Body of pancreas (tissue), 4 donors: ENCODE results near the gene TENM3.

Experiments
- CTCF ChIP-seq, 7 experiments: fragments of 450-650 bp in 4 of 7; fragments of 200-600 bp in 3 of 7; sonication (generic) in 3 of 7; IDR thresholded peaks; one replicate each; pipeline ENCODE4 v1.5.1; 2016 to 2019; ENCODE audit warnings: antibody characterized with exemption in 7 of 7
- POLR2A ChIP-seq, 3 donors: fragments of 450-650 bp; IDR thresholded peaks; one replicate each; pipeline ENCODE4 v1.6.1; 2016; ENCODE audit warnings: antibody characterized with exemption in 3 of 3, mild to moderate bottlenecking in 2 of 3

- TF ChIP-seq CTCF (IDR thresholded peaks at IDR 0.05) (no peak), POLR2A (IDR thresholded peaks at IDR 0.05) (no peak)
These were observed 33.3 kb downstream of the TENM3 start for GRCh38 chr4:182276210-182277109.
